NCI-H1930 (cell line): Measurements from ENCODE around the gene CXCR5.
"Not testable (repeated sequence)": the region's sequence is repeated elsewhere in the genome, so short reads cannot be mapped to it uniquely, and the experiment has no call there.

ENCODE experiments used
- DNase-seq, 2 experiments: peaks; one replicate each; lab custom pipeline; 2025; lab: John Stamatoyannopoulos, UW

CXCR5 gene

GRCh38 chr11:118883368-118884071, at the start of gene CXCR5:
CXCR5 (plus strand) TSS chr11:118883892; CDS start chr11:118883942, 50 bp downstream.
- DNase-seq = no peak

DNA sequence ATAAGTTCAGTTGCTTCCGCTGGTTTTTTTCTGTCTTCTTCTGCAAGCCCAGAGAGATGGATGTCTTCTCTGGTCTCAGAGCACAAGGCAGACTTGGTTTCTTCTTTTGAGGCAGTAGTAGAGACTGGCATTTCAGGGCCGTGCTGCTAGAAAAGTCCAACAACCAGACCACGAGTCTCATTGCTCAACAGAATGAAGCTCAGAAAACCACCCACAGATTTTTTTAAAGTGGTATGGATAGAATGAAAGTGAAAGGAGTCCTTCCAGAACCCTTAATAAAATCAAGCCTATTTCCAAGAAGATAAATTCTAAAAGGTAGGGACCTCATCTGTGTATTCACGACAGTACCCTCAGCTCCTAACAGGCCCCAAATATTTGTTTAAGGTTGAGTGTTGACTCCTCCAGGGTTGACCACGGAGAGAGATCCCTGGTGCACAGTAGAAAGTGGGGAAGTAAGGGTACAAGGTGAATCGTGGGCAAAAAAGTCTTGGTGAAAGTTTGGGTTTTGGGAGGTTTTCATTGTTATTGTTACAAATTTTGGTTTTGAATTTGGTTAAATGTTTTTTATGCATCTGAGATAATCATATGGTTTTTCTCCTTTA, 49.2 kb upstream of the CXCR5 start:
- no peak for DNase-seq

GRCh38 chr11:118837868-118838267, 45.8 kb upstream of the CXCR5 start:
- no peak for DNase-seq

DNA sequence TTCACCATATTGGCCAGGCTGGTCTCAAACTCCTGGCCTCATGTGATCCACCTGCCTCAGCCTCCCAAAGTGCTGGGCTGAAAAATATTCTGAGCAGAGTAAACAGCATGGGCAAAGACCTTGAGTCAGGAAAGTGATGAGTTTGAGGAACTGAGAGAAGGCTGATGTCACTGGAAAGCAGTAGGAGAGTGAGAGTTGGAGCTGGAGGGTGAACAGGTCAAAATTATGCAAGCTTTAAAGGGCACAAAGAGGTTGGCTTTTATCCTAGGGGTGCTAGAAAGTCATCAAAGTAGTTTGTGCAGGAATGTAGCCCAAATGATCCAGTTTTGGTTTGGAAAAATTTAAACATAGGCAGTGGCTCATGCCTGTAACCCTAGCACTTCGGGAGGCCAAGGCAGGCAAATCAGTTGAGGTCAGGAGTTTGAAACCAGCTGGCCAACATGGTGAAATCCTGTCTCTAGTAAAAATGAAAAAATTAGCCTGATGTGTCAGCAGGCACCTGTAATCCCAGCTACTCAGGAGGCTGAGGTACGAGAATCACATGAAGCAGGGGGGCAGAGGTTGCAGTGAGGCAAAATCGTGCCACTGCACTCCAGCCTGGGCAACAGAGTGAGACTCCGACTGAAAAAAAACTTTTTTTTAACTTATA, 44.7 kb upstream of the CXCR5 start:
- no peak for DNase-seq

GRCh38 chr11:118841469-118842242, 42.0 kb upstream of the CXCR5 start:
- DNase-seq = no peak

GRCh38 chr11:118842369-118842768, 41.3 kb upstream of the CXCR5 start:
- DNase-seq = no peak

GRCh38 chr11:118842843-118843242, 40.8 kb upstream of the CXCR5 start:
- not testable (repeated sequence) for DNase-seq

DNA sequence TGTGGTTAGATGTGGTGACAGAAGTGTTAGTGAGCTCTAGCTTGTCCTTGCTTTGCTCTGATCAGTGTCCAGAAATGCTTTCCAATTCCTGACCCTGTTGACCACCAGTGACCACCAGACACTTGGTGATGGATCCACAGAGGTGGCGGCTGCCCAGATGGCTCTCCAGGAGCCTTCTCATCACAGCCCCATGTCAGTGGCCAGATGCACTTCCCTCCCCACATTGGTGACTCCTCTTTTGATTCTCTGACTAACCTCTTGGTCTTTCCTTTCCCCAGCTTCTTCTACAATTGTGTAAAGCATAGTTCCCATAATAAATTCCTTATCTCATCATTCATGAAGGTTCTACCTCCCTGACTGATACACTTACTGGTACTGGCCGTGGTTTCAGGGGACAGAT, 40.1 kb upstream of the CXCR5 start:
- DNase-seq = no peak

- DNase-seq = no peak
These were observed 38.3 kb upstream of the CXCR5 start for GRCh38 chr11:118845369-118845768.

GRCh38 chr11:118846181-118846935, 37.3 kb upstream of the CXCR5 start:
- no peak for DNase-seq

DNA sequence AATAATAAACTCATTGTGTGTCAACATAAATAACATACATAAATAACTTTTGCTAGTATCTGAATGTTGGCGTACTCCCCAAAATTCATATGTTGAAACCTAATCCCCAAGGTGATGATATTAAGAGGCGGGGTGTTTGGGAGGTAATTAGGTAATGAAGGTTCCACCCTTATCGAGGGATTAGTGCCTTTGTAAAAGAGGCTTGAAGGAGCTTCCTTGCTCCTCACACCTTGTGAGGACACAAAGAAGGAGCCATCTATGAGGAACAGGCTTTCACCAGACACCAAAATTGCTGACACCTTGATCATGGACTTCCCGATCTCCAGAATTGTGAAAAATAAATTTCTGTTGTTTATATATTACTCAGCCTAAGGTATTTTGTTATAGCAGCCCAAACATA, 33.9 kb upstream of the CXCR5 start:
- no peak for DNase-seq

GRCh38 chr11:118851970-118852369, 31.7 kb upstream of the CXCR5 start:
- DNase-seq = no peak

DNA sequence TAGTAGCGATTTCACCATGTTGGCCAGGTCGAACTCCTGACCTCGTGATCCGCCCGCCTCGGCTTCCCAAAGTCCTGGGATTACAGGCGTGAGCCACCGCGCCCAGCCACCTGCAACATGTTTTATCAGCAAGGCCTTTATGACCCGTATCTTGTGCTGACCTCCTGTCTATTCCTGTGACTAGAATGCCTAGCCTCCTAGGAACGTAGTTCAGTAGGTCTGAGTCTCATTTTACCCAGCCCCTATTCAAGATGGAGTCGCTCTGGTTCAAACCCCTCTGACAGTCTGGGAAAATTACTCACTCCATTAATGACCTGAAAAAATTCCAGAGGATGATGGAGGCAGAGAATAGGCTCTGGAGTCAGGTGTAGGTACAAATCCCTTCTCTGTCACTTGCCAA, 30.0 kb upstream of the CXCR5 start:
- no peak for DNase-seq

DNA sequence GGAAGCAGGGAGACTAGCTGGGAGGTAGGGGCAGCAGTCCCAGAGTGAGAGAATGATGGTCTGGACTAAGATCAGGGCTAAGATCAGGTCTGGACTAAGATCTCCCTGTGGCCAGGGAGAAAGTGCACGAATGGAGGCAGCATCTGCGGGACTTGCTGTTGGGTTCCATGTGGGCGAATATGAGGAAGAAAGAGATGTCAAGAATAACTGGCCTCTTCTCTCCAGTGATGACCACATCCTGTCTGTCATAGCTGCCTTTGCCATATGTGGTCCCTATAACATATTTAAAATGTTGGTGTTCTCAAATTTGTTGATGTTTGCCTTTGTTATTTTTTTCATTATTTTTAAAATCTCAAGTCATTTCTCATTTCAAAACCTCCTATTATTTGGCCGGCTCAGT, 27.4 kb upstream of the CXCR5 start:
- DNase-seq = no peak

DNA sequence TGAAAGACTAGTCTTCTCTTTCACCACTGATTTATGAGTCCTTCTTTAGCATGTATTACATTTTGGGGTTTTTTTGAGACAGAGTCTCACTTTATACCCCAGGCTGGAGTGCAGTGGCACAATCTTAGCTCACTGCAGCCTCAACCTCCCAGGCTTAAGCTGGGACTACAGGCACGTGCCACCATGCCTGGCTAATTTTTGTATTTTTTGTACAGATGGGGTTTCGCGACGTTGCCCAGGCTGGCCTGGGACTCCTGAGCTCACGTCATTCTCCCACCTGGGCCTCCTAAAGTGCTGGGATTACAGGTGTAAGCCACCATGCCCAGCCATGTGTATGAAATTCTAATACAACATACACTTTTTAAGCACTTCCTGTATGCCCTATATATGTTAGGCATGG, 26.3 kb upstream of the CXCR5 start:
- DNase-seq = no peak

GRCh38 chr11:118859973-118860372, 23.7 kb upstream of the CXCR5 start:
- DNase-seq = no peak

- no peak for DNase-seq
These were observed 15.0 kb upstream of the CXCR5 start for GRCh38 chr11:118868659-118869058.

DNA sequence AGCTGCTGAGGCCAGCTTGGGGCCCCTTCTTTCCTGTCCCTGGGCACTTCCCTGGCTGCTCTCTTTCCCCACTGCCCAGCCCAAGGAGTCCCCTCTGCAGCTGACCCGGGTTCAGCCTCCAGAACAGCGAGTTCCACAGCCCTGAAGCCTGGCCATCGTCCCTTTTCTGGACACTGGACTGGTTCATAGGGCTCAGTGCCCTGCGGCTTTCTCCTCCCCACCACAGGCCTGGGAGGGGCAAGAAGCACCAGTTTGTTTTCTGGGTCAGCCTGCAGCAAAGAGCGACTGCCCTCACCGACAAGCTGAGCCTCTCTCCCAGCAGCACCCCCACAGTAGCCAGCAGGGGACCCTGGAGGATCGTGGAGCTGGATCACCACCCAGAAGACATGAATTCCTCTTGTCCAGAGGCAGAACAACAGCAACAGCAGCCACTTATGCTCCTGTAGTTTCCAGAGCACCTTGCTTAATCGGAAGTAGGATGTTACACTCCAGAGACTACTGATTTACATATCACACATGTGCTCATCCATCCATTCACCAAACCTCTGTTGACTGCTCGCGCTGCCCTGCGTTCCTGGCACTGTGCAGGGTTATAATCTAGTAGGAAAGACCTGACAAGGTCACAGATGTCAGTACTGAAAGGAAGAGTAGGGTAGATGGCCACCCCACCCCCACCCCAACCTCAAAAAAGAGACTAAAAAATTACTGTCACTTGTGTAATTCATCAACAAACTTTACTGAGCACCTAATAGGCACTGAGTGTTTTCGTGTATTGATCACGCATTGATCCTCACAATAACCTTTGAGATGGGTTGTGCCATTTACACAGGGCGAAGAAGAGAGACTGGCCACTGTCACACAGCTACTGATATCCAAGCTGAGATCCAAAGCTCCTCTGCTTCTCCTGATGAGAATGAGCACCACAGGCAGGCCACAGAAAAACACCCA, 13.0 kb upstream of the CXCR5 start:
- no peak for DNase-seq

DNA sequence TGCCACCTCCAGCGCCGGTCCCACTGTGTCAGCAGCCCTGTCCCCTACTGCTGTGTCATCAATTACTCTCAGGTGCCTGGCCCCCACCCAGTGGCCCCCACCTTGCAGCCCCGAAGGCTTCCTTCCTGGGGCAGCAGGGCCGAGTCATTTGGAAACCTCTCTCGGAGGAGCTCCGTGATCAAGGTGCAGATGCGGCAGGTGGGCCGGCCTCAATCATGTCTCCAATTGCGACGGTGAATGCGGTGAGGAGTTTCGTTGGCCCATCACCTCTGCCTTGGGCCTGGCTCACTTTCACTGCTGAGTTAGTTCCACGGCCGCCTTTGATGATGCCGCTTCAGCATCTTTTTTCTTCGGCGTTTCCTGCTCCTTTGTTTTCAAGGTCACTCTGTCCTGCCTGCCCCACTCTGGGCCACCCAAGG, 11.3 kb upstream of the CXCR5 start:
- no peak for DNase-seq

DNA sequence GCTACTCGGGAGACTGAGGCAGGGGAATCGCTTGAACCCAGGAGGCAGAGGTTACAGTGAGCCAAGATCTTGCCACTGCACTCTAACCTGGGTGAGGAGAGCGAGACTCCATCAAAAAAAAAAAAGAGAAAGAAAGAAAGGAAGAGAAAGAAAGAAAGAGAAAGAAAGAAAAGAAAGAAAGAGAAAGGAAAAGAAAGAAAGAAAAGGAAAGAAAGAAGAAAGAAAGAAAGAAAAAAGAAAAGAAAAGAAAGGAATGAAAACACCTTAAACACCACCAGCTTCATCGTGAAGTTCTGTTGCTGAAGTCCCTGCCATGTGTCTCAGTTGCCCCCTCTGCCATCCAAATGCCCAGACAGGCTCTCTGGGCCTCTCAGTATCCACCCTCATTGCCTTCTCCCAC, 9.9 kb upstream of the CXCR5 start:
- DNase-seq = no peak

DNA sequence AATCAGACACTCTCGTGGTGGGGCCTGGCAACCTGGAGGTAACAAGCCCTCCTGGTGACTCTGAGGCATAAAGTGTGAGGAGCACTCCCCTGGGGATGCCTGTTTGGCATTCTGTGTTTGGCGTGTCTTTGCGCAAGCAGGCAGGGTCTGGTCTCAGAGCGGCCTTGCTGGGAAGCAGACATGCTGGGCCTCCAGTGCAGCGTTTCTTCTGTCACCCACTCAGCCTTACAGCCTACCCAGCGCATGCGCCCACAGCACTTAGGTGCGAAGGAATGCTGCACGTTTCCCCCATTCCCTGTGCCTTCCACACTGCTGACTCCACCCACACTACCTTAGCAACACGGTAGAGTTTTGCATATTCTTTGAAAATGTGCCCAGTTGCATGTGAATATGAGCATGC, 7.4 kb upstream of the CXCR5 start:
- no peak for DNase-seq
